ENCODE measurements around the gene ARNT2.

Gene ARNT2

GRCh38 chr15:80525853-80526252 is 121.7 kb downstream of the ARNT2 start:
- DNase-seq = no peak

GRCh38 chr15:80526556-80527340 is 122.6 kb downstream of the ARNT2 start:
- DNase-seq = no peak

- DNase-seq = no peak
Measured at GRCh38 chr15:80527406-80527805, 123.2 kb downstream of the ARNT2 start.

GRCh38 chr15:80527961-80528360 is 123.8 kb downstream of the ARNT2 start:
- no peak for DNase-seq

GRCh38 chr15:80530737-80531365 is 126.7 kb downstream of the ARNT2 start:
- no peak for DNase-seq

- no peak for DNase-seq
Measured at GRCh38 chr15:80531388-80531787, 127.2 kb downstream of the ARNT2 start.

GRCh38 chr15:80531796-80532195 is 127.6 kb downstream of the ARNT2 start:
- no peak for DNase-seq

- DNase-seq = no peak
Measured at GRCh38 chr15:80533790-80534333, 129.7 kb downstream of the ARNT2 start.

- DNase-seq = no peak
Measured at GRCh38 chr15:80536231-80536630, 132.0 kb downstream of the ARNT2 start.

GRCh38 chr15:80536716-80537115 is 132.5 kb downstream of the ARNT2 start:
- no peak for DNase-seq

- DNase-seq = no peak
Measured at GRCh38 chr15:80545078-80545477, 140.9 kb downstream of the ARNT2 start.

GRCh38 chr15:80547264-80547663 is 143.1 kb downstream of the ARNT2 start:
- no peak for DNase-seq

- no peak for DNase-seq
Measured at GRCh38 chr15:80549191-80549590, 145.0 kb downstream of the ARNT2 start.

GRCh38 chr15:80549654-80550053 is 145.5 kb downstream of the ARNT2 start:
- no peak for DNase-seq

GRCh38 chr15:80550219-80550907 is 146.2 kb downstream of the ARNT2 start:
- DNase-seq = no peak

GRCh38 chr15:80550908-80551260 is 146.7 kb downstream of the ARNT2 start:
- DNase-seq = no peak

- DNase-seq = no peak
Measured at GRCh38 chr15:80551348-80551747, 147.2 kb downstream of the ARNT2 start.

GRCh38 chr15:80554560-80554959 is 150.4 kb downstream of the ARNT2 start:
- DNase-seq = no peak

GRCh38 chr15:80556694-80557367 is 152.6 kb downstream of the ARNT2 start:
- DNase-seq = no peak

- no peak for DNase-seq
Measured at GRCh38 chr15:80557441-80558234, 153.5 kb downstream of the ARNT2 start.

GRCh38 chr15:80558631-80559319 is 154.6 kb downstream of the ARNT2 start:
- no peak for DNase-seq

- no peak for DNase-seq
Measured at GRCh38 chr15:80559320-80559693, 155.1 kb downstream of the ARNT2 start.
